Suppressor macrophage (primary cell): ENCODE data around the gene CD72.
"Not testable (repeated sequence)": the region's sequence is repeated elsewhere in the genome, so short reads cannot be mapped to it uniquely, and the experiment has no call there.

ENCODE experiments used
- DNase-seq, 4 experiments: peaks; one replicate each; pipeline ENCODE4 v3.0.0-alpha.2; 2020 to 2022

The CD72 gene

DNA sequence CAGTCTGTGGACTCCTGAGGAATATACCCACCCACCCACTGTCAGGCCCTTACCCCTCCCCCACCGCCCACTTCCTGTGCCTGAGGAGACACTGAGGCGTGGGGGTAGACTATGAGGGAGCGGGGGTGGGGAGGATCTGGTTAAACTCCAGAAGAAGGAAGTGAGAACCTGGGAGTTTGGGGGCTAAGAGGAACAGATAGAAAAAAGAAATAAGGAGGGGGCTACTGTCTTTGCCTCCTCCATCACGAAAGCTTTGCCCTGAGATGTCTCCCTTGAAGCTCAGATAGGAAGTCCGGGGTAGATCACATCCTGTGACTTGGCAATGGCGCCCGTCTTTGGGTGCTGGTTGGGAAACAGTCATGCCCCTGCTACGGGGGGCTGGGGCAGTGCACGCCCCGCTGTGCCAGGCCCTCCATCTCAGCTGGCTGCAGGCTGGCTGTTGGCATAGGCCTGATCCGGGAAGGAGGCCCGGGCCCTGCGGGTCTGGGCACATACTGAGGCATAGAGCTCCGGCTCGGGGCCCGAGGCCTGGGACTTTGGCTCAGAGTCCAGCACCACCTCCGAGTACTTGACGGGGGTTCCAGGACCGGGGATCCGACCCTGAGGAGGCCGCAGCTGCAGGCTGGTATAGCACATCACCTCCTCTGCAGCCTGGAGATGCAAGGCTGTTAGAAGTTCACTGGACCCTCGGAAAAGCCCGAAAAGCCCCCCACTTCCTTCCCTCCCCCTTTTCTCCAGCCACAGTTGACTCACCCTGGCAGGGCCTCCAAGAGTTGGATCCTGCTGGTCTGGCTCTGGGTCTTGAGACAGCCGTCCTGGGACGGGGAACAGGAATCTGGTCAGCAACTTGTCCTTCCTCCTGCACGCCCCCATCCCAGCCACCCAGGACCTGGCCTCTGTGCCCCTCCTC lies 31.5 kb upstream of the CD72 start:
- peak; percentile 60 to 81 (median 73) for DNase-seq

DNA sequence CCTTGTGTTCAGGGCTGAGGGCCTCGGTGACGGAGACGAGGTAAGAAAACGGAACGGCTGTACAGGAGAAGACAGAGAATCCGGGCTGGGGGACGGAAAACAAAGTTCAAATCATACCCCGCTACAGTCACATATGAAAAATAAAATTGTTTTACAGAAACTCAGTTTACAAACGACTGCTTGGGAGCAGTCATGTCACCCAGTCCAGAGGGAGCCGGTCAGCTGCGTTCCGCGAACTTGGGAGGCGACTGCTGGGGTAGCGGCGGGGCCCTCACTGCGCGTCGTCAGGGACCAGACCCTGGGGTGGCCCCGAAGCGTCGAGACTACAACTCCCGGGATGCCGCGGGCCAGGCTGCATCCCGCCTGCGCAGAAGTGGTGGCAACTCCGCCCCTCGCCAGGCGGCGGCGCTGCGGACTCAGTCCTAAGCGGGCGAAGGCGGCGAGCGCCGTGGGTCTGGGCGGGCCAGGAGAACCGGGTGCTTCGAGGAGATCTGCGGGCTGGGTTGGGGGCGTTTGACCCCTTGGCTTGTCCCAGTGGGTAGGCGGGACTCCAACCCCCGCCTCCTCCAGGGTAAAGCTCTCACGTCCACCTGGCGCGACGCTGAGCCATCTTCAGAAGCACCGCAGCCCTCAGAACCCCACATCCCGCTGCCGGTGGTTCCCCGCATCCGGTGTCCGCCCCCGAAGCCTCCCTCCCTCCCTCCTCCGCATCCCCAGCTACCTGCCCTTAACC lies 28.5 kb upstream of the CD72 start:
- peak; percentile 96 to 98 (median 98) for DNase-seq

DNA sequence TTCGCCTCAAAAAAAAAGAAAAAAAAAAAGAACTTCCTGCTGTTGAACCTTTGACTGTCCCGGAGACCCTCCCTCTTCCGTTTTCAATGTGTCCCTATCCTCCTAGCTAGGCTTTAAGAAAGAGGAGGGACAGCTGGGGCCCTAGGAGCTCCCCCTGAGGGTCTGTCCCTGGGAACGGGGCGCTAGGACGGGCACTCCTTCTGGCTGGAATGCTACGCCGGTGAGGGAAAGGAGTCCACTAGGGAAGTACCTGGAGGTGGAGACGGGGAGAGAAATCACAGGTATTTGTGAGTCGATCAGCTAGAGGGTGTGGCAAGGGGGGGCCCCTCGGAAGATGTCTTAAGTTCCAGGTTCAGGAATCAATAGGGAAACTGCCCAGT lies 27.9 kb upstream of the CD72 start:
- peak; percentile 31 to 51 (median 46) for DNase-seq

DNA sequence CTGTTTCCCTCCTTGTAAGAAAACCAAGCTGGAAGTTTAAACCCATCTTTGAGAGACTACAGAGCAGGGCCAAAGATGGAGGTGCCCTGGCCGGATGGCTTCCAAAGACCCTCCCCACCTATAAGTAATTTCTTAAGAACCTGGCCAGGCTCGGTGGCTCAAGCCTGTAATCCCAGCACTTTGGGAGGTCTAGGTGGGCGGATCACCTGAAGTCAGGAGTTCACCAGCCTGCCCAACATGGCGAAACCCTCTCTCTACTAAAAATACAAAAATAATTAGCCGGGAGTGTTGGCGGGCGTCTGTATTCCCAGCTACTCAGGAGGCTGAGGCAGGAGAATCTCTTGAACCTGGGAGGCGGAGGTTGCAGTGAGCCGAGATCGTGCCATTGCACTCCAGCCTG lies 27.5 kb upstream of the CD72 start:
- DNase-seq, result not testable (repeated sequence)

DNA sequence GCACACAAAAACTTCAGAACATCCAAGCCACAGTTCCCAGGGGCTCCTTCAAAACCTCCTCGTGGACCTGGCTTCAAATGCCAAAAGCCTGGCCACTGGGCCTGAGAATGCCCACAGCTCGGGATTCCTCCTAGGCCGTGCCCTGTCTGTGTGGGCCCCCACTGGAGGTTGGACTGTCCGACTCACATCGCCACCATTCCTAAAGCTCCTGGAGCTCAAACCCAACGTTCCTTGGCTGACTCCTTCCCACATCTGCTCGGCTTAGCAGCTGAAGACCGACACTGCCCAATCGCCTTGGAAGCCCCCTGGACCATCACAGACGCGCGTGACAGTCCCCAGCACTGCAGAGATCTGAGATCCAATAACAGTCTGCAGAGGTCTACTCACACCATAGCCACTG lies 24.8 kb upstream of the CD72 start:
- DNase-seq, result no peak

DNA sequence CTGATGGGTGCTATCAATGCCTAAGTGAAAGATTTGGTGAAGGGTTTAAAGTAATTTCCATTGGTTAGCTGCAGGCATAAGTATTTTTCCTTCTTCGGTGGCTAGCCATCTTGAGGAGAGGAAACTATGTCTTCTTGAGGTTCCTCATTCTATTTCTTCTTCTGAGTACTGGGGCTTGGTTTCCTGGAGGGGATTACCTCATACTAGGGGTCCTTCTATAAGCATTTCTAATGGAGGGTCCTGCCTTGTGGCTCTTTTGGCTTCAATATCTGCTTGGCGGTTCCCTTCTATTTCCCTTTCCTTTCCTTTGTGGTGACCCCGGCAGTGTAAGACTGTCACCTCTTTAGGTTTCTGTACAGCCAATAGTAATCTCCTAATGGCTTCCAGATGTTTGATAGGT lies 23.3 kb upstream of the CD72 start:
- not testable (repeated sequence) for DNase-seq

DNA sequence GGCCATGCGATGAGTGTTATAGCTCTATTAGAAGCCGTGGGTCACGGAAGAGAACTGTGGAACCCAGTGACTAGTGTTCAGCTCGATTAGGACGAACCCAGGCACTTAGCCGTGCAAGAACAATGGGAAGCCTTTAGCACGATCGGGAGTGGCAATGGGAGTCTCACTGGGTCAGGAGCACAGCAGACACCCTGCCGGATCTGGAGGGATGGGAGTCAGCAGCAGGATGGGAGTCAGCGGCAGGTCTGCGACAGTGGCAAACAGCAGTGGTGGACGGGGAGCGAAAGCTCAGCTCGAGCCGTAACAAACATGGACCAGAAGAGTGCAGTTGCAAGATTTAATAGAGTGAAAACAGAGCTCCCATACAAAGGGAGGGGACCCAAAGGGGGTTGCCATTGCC lies 22.2 kb upstream of the CD72 start:
- DNase-seq, result not testable (repeated sequence)

DNA sequence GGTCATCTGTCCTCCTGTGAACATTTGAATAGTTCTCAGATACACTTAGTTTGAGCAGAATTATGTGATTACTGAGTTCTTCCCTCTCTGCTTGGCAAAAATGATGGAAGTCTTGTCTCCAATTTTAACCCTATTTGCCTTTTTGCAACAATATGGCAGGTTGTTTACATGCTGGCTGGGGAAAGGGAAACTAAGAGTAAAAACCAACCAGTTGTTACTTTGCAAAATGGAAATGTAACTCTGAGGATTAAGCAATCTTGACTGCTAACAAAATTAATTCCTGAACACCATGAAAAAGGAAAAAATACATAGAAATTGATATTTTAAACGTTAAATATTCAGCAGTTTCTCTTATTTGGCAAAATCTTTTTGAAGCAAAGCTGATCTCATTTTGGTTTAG lies 21.4 kb upstream of the CD72 start:
- no peak for DNase-seq

DNA sequence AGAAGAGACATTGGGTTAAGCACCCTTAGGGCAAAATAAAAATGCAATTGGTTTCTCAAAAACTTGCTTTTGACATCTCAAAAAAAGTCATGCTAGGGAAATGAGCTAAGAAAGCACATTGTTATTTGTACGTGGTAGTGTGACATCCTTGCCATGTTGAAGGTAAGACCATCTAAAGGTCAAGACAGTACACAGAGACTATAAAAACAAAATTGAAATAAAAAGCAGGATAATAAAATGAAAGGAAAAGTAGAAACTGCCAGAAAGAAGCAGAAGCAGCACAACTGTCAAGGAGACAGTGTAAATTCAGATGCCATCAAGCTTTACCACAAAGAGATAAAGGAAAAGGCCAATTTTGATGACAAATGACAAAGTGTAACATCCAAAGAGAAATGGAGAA lies 21.0 kb upstream of the CD72 start:
- not testable (repeated sequence) for DNase-seq

DNA sequence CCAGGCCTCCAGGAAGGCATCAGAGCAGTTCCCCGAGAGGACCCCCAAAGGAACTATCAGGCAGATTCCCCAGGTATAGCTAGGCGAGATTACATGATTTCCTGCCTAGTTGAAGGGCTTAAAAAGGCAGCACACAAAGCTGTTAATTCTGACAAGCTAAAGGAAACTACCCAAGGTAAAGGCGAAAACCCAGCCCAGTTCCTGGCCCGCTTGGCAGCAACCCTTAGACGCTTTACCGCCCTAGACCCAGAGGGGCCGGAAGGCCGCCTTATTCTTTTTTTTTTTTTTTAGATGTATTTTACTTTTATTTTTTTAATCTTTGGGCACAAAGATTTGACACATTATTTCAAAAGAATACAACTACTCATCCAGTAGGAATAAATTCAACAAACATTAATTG lies 20.5 kb upstream of the CD72 start:
- not testable (repeated sequence) for DNase-seq

DNA sequence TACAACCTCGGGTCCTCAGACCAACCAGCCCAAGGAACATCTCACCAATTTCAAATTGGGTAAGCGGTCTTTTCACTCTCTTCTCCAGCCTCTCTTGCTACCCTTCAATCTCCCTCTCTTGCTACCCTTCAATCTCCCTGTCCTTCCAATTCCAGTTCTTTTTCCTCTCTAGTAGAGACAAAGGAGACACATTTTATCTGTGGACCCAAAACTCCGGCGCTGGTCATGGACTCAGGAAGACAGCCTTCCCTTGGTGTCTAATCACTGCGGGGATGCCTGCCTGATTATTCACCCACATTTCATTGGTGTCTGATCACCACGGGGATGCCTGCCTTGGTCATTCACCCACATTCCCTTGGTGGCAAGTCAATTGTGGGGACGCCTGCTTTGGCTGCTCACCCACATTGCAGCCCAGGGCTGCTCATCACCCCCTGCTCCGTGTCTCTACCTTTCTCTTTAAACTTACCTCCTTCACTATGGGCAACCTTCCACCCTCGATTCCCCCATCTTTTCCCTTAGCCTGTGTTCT lies 19.3 kb upstream of the CD72 start:
- DNase-seq, result not testable (repeated sequence)

DNA sequence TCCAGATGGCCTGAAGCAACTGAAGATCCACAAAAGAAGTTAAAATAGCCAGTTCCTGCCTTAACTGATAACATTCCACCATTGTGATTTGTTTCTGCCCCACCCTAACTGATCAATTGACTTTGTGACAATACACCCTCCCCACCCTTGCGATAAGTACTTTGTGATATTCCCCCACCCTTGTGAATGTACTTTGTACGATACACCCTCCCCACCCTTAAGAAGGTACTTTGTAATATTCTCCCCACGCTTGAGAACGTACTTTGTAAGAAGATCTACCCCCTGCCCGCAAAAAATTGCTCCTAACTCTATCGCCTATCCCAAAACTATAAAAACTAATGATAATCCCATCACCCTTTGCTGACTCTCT lies 18.6 kb upstream of the CD72 start:
- DNase-seq, result not testable (repeated sequence)

DNA sequence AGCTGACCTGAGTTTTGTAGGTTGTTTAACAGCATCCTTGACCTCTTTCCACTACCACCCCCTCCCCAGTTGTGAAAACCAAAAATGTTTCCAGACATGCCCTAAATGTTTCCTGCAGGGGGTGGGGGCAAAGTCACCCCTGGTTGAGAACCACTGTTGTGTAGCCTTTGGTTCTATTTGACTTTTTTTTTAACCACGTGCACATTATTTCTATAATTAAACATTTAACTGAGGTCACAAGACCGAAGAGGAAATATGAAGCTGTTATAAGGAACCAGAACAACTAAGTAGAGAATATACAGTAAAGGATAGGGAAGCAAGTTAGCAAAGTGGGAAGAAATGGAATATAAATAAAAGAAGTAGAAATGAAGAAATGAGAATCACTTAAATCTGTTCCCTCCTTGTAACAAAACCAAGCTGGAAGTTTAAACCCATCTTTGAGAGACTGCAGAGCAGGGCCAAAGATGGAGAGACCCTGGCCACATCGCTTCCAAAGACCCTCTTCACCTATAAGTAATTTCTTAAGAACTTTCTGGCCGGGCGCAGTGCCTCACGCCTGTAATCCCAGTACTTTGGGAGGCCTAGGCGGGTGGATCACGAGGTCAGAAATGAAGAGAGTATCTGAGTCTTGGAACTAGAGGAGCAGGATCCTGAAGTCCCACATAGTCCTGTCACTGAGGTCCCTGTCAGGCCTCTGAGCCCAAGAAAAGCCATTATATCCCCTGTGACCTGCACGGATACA lies 18.1 kb upstream of the CD72 start:
- peak in 3 of 4 experiments; percentile 49 to 88 (median 87) for DNase-seq

DNA sequence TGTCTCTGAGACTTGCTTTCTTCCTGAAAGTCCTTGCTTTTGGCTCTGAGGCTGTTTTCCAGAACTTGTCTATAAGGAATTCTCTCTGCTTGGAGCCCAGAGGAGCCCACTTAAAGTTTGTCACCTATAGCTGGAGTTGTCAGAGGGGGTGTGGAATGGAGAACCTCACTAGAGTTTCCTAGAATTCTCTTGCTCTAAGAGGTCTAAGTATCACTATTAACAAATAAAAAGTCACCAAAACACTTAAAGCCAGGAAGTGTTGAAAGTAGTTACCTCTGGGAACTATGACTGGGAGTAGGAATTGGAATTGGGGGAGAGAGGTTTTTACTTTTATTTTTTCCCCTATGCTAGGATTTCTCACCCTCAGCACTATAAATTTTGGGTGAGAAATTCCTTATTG lies 17.5 kb upstream of the CD72 start:
- peak in 2 of 4 experiments; percentile 20 to 36 for DNase-seq

DNA sequence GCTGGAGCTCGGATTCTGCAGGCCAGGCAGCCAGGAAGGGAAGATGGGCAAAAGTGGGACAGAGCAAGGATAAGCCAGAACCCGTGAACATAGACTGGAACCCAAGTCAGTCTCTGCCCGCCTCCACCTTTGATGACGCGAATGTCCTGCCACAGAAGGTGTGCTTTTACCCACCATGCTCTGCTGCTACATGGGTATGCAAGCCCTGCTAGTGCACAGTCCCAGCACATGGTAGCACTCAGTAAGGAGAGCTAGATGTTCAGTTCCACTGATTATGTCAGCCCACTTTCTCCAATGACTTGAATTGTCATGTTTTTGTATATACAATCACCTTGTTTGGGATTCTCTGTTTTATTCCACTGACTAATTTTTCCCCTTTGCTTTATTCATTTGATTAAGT lies 11.4 kb upstream of the CD72 start:
- no peak for DNase-seq

DNA sequence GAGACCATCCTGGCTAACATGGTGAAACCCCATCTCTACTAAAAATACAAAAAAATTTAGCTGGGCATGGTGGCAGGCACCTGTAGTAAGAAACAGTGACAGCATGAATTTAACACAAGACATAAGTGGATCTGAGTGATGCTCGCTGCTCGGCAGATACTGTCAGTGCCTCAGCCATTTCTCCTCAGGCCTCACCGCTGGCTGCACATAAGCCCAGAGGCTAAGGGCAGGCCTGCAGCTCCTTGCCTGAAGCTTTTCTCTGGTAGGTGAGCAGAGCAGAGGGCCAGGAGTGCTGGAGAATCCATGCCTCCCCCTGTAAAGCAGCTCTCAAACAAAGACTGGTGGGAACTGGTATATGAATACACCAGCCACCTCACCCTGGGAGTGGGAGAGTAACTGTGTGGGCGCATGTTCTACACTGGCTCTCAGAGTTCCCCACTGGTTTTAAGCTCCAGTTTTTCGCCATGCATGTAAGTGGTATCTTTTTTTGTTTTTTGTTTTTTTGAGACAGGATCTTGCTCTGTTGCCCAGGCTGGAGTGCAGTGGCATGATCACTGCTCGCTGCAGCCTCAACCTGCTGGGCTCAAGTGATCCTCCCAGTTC lies 10.3 kb upstream of the CD72 start:
- DNase-seq, result peak in 3 of 4 experiments; percentile 49 to 59 (median 56)

DNA sequence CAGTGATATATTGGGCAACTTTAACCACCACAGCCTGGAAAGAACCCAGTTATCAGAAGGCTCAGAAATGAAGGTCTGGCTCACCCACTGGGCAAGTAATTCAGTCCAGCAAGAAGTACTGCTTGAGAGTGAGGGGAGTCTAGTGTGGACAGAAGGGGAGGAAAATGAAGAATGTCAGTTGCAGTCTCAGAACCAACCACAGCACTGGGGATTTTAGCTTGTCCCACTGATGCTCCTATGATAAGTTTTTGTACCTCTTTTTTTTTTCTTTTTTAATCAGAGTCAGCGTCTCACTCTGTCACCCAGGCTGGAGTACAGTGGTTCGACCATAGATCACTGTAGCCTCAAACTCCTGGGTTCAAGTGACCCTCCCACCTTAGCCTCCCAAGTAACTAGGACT lies 9.4 kb upstream of the CD72 start:
- no peak for DNase-seq

DNA sequence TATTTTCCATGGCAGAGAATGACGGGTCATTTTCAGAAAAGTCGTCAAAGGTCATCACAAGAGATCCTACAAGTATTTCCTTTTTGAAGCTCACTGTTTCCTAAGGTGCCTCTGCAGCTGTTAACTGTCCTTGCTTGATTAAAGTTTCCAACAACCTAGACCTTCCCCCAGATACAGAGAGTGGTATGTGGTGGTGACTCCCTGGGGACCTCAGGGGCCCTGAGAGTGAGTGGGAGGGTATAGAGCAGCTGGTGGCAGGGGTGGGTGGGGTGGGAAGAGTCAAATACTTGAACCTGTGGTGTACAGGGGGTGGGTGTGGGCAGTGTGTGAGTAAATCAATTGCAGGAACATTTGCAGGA lies 1.6 kb upstream of the CD72 start:
- no peak for DNase-seq

DNA sequence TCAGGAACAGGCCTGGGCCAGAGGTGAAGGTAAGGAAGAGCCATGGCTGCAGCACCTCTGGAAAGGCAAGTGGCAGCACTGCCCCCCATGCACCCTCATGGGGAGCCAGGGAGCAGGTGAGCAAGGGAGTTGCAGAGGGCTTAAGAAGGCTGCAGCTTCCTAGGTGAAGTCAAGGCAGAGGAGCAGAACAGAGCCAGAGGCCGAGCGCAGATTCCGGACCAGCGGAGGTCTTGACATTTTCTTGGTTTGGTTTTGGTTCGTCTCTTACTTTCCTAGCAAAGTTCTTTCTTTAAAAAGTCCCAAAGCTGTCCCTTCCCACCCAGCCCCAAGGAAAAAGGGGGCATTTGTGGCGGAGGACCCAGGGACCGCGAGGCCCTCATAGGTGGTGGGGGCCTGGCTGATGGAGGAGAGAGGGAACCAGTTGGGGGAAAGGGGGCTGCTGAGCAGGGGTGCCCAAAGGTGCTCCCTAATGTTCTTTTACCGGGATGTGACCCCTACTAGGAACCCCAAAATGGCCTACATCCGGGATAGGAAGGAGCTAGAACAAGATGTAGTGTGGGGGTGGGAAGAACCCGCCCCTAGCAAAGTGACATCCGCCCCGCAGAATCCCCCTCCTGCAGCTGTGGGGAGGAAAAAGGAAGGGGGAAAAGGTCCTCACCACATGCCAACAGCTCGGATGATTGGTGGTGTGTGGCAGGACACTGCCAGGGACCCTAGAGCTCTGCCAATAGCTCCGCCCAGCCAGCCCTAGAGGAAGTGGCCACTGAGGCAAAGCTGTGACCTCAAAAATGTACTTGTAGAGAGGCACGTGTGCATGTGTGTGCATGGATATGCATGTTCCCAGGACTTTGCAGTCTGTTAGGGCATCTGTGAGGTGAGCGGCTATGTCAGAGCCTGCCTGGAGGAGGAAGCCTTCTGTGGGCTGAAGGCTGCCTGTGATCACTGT lies 914 bp upstream of the CD72 start:
- peak; percentile 67 to 95 (median 84) for DNase-seq

DNA sequence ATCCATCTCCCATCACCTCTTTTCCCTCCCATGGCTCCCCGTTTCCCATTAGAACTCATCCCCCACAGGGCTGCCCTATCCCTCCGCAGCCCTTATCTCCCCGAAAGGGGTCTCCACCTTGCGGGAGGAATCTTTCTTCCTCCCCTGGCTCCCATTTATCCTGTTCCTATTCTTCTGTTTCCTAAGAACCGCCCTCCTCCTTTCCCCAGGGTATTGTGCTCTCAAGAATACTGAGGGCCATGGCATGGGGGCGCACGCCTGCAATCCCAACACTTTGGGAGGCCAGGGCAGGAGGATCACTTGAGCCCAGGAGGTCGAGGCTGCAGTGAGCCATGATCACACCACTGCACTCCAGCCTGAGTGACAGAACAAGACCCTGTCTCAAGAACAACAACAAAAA lies 665 bp downstream of the CD72 start:
- DNase-seq, result no peak
